Measurements from ENCODE around the gene OCA2. TPM values are rescaled to one million over a fixed set of nuclear protein-coding genes. Genes with fewer than 3 reads are reported as not detected.

The OCA2 gene
- total RNA-seq, 1 experiment from 2014 or later: not detected

DNA sequence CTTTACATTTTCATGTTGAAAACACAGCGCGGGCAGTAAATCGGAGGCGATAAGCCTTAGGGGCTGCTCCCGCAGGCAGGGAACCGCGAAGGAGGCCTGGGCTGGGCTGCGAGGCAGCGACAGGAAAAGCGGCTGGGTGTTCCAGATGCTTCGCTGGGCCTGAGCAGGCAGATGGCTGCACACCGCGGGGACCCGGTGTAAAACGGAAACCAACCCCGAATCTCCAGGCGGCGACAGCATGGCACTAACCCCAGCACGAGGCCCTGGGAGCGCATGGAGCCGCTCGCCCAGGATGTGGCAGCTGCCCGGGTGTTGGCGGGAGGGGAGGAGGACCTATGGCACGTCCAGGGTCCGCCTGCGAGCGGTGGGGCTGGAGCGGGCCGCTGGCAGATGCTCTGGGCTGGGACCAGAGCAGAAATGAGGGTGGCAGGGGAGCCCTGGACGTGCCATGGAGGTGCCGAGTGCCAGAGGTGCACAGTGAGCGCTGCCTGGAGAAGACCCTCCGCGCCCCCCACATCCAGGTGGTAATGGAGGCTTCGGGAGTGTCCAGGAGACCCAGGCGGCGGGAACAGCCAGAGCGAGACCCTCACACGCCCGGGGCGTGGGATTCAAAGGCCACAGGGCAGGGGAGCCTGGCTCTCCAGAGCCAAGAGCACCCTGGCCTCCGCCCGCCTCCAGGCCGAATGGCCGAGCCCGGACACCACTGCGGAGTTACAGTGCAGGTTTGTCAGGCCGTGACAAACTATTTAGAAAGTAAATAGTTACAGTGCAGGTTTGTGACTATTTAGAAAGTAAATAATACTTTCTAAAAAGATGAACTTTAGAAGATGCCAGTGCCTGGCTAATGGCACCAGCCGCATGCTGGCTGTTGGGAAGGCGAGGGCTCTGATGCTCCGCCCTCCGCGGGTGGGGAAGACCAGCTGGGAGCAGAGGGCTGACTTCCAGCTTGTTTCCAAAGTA is 293.6 kb downstream of the OCA2 start:
- DNase-seq (ENCODE audit: unreplicated experiment): no peak
- Mint-ChIP-seq H3K4me3 (ENCODE audit: unreplicated experiment) (no peak overlapping the region), H3K27ac (ENCODE audit: low read depth, unreplicated experiment) (no peak overlapping the region), H3K4me1 (ENCODE audit: insufficient read depth, unreplicated experiment) (no peaks in the 10 kb centered on the region), H3K27me3 (ENCODE audit: insufficient read depth, unreplicated experiment) (no peaks in the 10 kb centered on the region), H3K9me3 (ENCODE audit: unreplicated experiment) (peaks cover 8% of the 10 kb centered on the region), H3K36me3 (ENCODE audit: insufficient read depth, unreplicated experiment) (no peaks in the 10 kb centered on the region)
- ChIA-PET CTCF (interaction anchor here (0.7 kb wide), 1 partner anchor 98 kb away, joined by 3 read pairs; no protein-coding TSS in a partner anchor), POLR2A (no interaction called here)
- TF ChIP-seq, protein P1, sequence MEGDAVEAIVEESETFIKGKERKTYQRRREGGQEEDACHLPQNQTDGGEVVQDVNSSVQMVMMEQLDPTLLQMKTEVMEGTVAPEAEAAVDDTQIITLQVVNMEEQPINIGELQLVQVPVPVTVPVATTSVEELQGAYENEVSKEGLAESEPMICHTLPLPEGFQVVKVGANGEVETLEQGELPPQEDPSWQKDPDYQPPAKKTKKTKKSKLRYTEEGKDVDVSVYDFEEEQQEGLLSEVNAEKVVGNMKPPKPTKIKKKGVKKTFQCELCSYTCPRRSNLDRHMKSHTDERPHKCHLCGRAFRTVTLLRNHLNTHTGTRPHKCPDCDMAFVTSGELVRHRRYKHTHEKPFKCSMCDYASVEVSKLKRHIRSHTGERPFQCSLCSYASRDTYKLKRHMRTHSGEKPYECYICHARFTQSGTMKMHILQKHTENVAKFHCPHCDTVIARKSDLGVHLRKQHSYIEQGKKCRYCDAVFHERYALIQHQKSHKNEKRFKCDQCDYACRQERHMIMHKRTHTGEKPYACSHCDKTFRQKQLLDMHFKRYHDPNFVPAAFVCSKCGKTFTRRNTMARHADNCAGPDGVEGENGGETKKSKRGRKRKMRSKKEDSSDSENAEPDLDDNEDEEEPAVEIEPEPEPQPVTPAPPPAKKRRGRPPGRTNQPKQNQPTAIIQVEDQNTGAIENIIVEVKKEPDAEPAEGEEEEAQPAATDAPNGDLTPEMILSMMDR (IDR thresholded peaks at IDR 0.05; ENCODE audit: unreplicated experiment): no peak
- BruUV-seq (replicated peaks): no TSS peak
- intact Hi-C loops (cut with micrococcal nuclease): no loop called here

DNA sequence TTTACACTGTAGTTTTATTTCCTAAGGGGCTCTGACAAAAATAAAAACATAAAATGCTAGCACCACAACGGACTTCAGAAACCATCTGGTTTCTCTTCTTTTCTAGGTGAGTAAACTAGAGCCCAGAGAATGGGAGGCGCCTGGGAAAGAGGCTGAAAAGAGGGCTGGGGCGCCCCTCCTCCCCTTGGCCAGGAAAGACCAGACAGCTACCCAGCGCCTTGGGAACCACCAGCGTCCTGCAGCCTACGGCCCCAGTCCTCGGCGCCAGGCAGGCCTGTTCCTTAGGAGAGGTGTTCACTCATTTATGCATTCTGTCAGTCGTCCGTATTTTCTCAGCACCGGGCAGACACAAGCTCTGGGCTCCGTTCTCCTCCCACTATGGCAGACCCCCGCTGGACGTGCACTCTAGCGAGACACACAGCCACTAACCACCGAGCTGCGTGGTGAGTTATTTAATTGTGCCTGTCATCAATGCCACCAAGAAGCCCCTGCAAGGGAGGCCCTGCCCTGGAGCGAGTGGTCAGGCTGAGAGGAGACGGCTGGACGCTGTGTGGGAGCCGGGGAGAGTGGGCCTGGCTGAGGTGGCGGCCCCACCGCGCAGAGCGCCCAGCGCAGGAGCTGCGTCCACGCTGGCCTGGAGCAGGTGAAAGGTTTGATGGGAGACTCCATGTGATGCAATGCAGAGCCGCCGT is 294.4 kb downstream of the OCA2 start:
- Mint-ChIP-seq H3K4me1 (ENCODE audit: insufficient read depth, unreplicated experiment) (no peaks in the 10 kb centered on the region), H3K36me3 (ENCODE audit: insufficient read depth, unreplicated experiment) (no peaks in the 10 kb centered on the region), H3K27ac (ENCODE audit: low read depth, unreplicated experiment) (no peak overlapping the region), H3K9me3 (ENCODE audit: unreplicated experiment) (peaks cover 8% of the 10 kb centered on the region), H3K4me3 (ENCODE audit: unreplicated experiment) (no peak overlapping the region), H3K27me3 (ENCODE audit: insufficient read depth, unreplicated experiment) (no peaks in the 10 kb centered on the region)
- TF ChIP-seq, protein P1 (IDR thresholded peaks at IDR 0.05; ENCODE audit: unreplicated experiment): no peak
- intact Hi-C loops (cut with micrococcal nuclease): no loop called here
- POLR2A ChIA-PET: no interaction called here
- no peak for DNase-seq (ENCODE audit: unreplicated experiment)
- BruUV-seq (replicated peaks): no TSS peak
- CTCF ChIA-PET: no interaction called here

DNA sequence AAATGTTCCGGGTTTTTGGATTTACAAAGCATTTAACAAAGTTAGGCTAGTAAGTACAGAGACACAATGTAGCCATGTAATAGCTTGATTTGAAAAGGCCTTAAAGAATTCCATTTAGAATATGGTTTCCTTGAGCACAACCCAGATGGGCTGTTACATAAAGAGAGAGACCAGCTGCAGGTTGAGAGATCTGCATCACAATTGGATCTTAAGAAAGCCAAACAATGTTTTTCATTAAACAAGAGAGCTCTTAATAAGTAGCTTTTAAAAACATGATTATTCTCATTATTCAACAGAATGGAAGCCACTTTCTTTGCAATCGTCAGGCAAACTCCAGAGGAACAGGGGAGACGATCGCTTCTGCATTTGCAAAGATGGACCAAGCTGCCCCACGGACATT is 300.3 kb downstream of the OCA2 start:
- H3K4me1 Mint-ChIP-seq (ENCODE audit: insufficient read depth, unreplicated experiment): no peaks in the 10 kb centered on the region
- H3K4me3 Mint-ChIP-seq (ENCODE audit: unreplicated experiment): no peak overlapping the region
- TF ChIP-seq, protein P1 (IDR thresholded peaks at IDR 0.05; ENCODE audit: unreplicated experiment): no peak
- ChIA-PET POLR2A (no interaction called here), CTCF (interaction anchor here (0.6 kb wide), 1 partner anchor 245 kb away, joined by 3 read pairs; no protein-coding TSS in a partner anchor)
- H3K27me3 Mint-ChIP-seq (ENCODE audit: insufficient read depth, unreplicated experiment): no peaks in the 10 kb centered on the region
- no TSS peak for BruUV-seq (replicated peaks)
- no peak for DNase-seq (ENCODE audit: unreplicated experiment)
- intact Hi-C loops (cut with micrococcal nuclease): no loop called here
- H3K27ac Mint-ChIP-seq (ENCODE audit: low read depth, unreplicated experiment): no peak overlapping the region
- no peaks in the 10 kb centered on the region for H3K36me3 Mint-ChIP-seq (ENCODE audit: insufficient read depth, unreplicated experiment)
- H3K9me3 Mint-ChIP-seq (ENCODE audit: unreplicated experiment): peaks cover 21% of the 10 kb centered on the region

DNA sequence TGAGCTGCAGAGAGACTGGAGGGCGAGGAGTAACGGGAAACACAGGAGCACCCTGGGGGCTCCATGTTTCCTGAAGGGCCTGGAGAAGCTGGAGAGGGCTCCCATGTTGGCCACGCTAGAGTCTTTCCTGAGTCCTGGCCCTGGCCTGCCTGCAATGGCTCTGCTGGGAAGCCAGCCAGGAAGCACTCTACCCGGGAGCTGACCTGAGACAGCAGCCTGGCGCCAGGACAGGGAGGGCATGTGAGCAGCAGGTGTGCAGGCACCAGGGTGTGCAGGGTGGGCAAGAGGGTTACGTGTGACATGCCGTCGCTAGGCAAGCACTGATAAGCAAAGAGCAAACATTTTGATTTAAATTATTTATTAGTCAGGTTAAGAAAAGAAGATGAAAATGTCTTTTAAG is 301.4 kb downstream of the OCA2 start:
- DNase-seq (ENCODE audit: unreplicated experiment): no peak
- no peak overlapping the region for H3K27ac Mint-ChIP-seq (ENCODE audit: low read depth, unreplicated experiment)
- no peaks in the 10 kb centered on the region for H3K27me3 Mint-ChIP-seq (ENCODE audit: insufficient read depth, unreplicated experiment)
- H3K9me3 Mint-ChIP-seq (ENCODE audit: unreplicated experiment): peaks cover 21% of the 10 kb centered on the region
- TF ChIP-seq, protein P1 (IDR thresholded peaks at IDR 0.05; ENCODE audit: unreplicated experiment): no peak
- CTCF ChIA-PET: no interaction called here
- no TSS peak for BruUV-seq (replicated peaks)
- H3K4me1 Mint-ChIP-seq (ENCODE audit: insufficient read depth, unreplicated experiment): no peaks in the 10 kb centered on the region
- no peaks in the 10 kb centered on the region for H3K36me3 Mint-ChIP-seq (ENCODE audit: insufficient read depth, unreplicated experiment)
- POLR2A ChIA-PET: no interaction called here
- no peak overlapping the region for H3K4me3 Mint-ChIP-seq (ENCODE audit: unreplicated experiment)
- intact Hi-C loops (cut with micrococcal nuclease): no loop called here
